Mucosa of gallbladder (tissue), 1 donor: ENCODE measurements around the gene CLEC16A. TPM values are rescaled to one million over a fixed set of nuclear protein-coding genes. Genes with fewer than 3 reads are reported as not detected.

Experiments used
- DNase-seq: peaks from one replicate; pipeline ENCODE4 v3.0.0-alpha.2; 2020; ENCODE audit warnings: low spot score
- total RNA-seq: library from RNA; stranded (reverse); gene quantifications from one replicate; pipeline ENCODE4 v1.2.1, GENCODE V29; 2021
- donor health status: DM: no; HTN: no; CAD: no.

Gene CLEC16A
- total RNA-seq, 1 donor from 2014 or later: 27.6 TPM

- no peak for DNase-seq
Measured at GRCh38 chr16:11015607-11016006, 71.2 kb downstream of the CLEC16A start.

DNA sequence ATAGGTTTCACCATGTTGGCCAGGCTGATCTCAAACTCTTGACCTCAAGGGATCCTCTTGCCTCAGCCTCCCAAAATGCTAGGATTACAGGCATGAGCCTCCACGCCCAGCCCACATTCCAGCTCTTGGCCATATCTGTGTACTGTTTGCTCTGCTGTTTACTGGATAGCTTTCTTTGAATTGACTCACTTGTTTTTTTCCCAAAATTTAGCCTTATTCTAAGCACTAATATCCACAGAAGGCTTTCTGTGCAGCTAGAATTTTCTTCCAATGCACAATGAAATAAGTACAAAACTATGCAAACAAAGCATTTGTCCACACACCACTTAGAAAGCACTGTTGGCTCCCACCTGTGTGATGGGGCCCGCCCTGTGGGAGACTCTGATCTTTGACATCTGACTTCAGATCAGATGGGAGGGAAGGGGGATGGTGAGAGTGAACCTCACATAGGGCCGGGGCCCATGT is 72.2 kb downstream of the CLEC16A start:
- no peak for DNase-seq

DNA sequence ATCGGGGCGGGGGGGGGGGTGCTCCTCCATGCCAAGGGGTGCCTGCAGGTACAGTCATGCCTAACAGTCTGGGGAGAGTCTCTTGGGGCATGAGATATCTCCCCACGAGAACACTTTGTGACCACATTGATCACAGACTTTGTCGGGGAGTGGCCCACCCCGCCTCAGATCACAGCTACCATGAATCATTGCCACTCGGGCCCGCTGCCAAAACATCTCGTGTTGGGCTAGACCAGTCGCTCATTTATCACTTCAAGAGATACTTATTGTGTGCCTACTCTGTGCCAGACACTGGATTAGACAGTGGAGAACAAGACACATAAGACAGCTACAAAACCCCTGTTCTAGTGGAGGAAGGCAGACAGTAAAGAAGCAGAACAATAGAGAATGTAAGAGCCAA is 72.6 kb downstream of the CLEC16A start:
- DNase-seq: peak; percentile 65

DNA sequence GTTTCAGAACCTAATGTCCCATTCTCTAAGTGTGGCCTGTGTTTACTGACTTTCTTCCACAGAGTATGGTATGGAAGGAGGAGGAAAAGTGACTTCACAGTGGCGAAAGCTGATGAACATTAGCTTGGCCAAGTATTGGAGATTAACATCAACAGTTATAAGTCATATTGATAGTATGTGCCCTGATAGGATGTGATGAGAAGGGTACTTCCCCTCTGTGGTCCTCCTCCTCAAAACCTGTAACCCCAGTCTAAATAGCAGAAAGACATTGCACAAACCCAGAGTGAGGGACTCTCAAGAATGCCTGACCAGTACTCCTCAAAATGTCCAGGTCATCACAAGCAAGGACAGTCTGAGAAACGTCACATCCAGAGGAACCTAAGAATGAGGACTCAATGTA is 73.1 kb downstream of the CLEC16A start:
- DNase-seq: no peak

- DNase-seq: no peak
Measured at GRCh38 chr16:11020388-11020787, 76.0 kb downstream of the CLEC16A start.

DNA sequence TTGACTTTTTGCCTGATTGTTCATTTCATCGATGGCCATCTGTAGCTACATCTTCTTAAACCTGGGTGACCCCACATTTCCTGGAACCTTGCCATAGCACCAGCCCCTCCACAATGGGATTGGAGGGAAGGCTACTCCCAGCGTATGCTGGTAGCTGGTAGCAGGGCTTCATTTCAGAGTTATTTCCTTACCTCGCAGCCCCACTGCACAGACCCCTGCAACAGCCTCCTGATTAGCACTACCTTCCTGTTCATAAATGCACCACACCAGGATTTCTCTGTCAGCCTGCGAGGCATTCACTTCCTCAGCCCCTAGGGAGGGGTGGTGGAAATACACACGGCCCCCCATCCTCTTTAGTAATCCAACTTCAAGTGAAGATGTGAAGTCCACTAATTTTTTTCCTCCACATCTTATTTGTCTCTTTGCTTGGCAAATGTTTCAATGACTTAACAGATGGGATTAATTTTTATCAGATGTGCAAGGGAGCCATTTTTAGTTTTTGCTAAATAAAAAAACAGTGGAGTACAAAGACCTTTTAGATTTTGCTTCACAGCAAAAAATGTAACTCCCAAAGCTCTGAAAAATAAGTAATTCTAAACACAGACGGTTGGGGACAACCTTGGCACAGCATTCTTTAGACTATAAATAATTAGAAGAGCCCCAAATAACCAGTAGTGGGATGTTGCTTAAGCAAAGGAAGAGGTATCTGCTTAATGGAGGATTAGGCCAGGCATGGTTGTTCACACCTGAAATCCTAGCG is 76.6 kb downstream of the CLEC16A start:
- no peak for DNase-seq

GRCh38 chr16:11022002-11022401 is 77.6 kb downstream of the CLEC16A start:
- no peak for DNase-seq

GRCh38 chr16:11023262-11024039 is 79.1 kb downstream of the CLEC16A start:
- DNase-seq: no peak

- DNase-seq: no peak
Measured at GRCh38 chr16:11024333-11025053, 80.1 kb downstream of the CLEC16A start.

- DNase-seq: no peak
Measured at GRCh38 chr16:11025120-11025531, 80.8 kb downstream of the CLEC16A start.

GRCh38 chr16:11029948-11030347 is 85.6 kb downstream of the CLEC16A start:
- no peak for DNase-seq

GRCh38 chr16:11030990-11031510 is 86.7 kb downstream of the CLEC16A start:
- no peak for DNase-seq

- DNase-seq: no peak
Measured at GRCh38 chr16:11032000-11032921, 87.9 kb downstream of the CLEC16A start.

DNA sequence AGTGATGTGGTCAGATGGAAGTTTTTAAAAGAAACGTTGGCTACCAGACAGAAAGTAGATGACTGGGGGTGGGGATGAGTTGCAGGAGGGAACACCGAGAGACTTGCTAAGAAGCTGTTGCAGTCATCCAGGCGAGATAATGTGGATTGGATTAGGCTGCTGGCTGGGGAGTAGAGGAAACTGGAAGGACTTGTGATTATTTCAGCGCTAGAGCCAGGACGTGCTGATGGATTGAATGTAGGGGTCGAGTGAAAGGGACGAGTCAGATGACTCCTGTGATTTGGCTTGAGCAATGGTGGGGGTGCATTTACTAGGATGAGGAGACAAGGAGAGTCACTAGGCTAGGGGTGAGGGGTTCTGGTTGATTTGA is 88.5 kb downstream of the CLEC16A start:
- DNase-seq: peak; percentile 37

DNA sequence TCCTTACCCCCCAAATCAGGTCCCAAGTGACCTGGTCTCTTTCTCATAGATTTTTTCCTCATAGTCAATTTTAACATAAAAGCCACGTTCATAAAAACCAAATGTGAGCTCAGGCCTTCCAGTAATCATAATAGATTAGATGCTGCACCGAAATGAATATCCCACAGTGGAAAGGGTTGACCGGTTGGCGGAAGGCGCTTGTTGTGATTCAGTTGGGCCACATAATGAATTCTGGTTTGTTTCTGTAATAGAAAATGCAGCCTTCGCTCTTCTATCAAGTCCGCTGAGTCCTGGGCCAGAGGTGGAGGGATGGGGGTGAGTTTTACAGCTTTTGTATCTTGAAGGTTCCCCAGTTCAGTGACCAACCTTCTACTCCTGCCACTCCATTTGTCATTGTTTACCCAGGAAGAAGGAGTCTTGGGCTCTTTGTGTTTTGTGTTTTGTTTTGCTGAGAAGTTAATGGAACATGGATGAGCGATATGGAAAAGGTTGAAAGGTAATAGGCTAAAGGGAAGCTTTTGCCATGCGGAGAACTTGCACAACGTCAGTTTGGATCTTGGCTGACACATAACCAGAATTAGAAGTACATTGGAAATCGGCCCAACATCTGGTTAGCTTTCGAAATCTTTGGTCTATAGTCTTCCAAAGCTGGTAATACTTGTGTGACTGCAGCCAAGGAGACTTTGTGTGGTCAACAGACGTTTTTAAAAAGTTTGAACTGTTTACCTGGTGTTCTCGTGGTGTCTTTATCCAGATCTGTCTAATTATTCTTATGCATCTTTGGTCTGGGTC is 89.5 kb downstream of the CLEC16A start:
- peak; percentile 60 for DNase-seq

DNA sequence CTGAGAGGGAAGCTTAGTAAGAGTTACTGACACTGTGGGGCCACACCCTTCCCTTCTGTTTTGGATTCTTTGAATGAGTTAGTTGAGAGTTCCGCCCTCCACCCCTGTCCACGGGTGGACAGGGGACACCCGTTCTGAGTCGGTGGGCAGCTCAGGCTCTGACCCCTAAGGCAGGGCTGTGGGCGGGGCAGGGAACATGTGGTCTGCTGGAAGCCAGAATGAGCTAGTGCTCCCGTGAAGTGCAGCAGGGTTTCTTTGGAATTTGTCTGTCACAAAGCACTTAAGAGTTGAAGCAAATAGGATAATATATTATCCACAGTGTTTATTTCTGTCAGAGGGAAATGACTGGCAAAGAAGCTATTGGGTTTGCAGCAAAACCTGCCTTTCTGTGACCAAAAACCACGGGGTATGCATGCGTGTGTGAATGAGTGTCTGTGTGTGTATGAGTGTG is 90.1 kb downstream of the CLEC16A start:
- no peak for DNase-seq

DNA sequence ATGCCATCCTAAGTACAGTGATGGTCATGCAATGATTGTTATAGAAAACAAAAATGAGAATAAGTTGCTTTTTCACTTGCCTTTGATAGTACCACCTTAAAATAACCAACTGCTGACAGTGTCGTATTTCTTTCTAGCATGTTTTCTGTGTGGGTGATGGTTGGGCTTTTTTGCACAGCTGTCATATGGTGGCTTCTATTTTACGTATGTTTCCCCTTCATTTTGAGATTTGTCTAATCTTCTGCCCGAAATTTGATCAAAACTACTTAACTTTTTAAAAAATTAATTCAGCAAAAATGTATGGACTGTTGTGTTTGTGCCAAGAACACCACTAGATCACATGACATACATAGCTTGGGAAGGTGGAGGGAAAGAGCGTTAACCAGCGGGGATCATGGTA is 90.7 kb downstream of the CLEC16A start:
- no peak for DNase-seq

DNA sequence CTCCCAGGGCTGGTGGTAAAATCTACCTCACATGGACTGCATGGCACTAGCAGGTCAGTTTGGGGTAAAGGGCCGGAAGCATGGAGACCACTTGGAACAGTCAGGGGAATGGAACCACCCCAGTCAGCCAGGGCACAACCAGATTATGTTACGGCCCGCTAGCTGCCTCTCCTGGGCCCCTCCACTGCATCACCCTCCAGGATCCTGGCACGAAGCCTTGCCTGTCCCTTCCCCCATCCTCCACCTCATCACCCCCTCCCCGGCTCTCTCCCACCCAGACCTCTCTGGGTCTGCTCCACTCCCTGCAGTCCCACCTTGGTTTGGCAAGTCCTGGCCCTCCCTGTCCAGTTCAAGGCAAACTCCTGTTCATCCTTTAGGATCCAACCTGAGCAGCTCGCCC is 91.7 kb downstream of the CLEC16A start:
- DNase-seq: no peak

GRCh38 chr16:11036868-11037410 is 92.6 kb downstream of the CLEC16A start:
- DNase-seq: no peak

GRCh38 chr16:11038305-11038704 is 93.9 kb downstream of the CLEC16A start:
- no peak for DNase-seq
